Measurements from ENCODE around the gene PLA2G4F.
A peak's percentile ranks its signal among the peaks of the same experiment; 100 is the strongest.

DNA sequence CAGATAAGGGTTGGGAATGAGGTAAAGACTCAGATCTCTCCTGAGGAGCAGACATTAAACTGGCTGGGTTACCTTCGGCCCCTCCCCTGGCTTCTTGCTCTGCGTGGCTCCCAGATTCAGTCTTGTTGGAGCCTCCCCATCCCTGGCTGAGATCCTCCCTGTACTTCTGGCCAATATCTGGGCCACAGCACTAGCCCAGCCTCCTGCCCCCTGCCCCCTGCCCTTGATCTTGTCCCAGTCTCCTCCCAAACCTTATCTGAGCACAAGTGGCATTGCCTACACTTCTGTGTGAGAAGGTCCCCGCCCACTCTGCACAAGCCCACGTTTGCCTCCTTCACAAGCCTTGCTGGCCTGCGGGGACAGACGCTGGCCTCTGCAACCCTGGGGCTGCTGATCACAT lies 16.8 kb downstream of the PLA2G4F start:
- TF ChIP-seq, protein P1, sequence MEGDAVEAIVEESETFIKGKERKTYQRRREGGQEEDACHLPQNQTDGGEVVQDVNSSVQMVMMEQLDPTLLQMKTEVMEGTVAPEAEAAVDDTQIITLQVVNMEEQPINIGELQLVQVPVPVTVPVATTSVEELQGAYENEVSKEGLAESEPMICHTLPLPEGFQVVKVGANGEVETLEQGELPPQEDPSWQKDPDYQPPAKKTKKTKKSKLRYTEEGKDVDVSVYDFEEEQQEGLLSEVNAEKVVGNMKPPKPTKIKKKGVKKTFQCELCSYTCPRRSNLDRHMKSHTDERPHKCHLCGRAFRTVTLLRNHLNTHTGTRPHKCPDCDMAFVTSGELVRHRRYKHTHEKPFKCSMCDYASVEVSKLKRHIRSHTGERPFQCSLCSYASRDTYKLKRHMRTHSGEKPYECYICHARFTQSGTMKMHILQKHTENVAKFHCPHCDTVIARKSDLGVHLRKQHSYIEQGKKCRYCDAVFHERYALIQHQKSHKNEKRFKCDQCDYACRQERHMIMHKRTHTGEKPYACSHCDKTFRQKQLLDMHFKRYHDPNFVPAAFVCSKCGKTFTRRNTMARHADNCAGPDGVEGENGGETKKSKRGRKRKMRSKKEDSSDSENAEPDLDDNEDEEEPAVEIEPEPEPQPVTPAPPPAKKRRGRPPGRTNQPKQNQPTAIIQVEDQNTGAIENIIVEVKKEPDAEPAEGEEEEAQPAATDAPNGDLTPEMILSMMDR (IDR thresholded peaks at IDR 0.05), result no peak
- no peak for TF ChIP-seq POLR2AphosphoS5 (IDR thresholded peaks at IDR 0.05)
- peak in 1 of 4 donors; percentile 9 for TF ChIP-seq POLR2A (IDR thresholded peaks at IDR 0.05)
